Activated T-helper 17 cell treated with anti-CD3 and anti-CD28 coated beads, Interleukin-2, amount 50 U/mL, for 72 hours (primary cell): ENCODE results near the gene CYP26B1. TPM values are rescaled to one million over a fixed set of nuclear protein-coding genes. Genes with fewer than 3 reads are reported as not detected.

Experiments
- ATAC-seq: fragments of 150-1000 bp; cut with Tn5 transposase; replicated peaks from 2 replicates; pipeline ENCODE4 v1.10.0; 2021; ENCODE audit warnings: mild to moderate bottlenecking, moderate library complexity
- H3K27ac Mint-ChIP-seq: one replicate; pipeline ENCODE4 v1.8.0; 2022; ENCODE audit warnings: mixed read lengths
- H3K27me3 Mint-ChIP-seq: one replicate; pipeline ENCODE4 v1.8.0; 2022; ENCODE audit warnings: mixed read lengths
- H3K36me3 Mint-ChIP-seq: one replicate; pipeline ENCODE4 v1.8.0; 2022; ENCODE audit warnings: low read depth, mild to moderate bottlenecking, mixed read lengths
- H3K4me1 Mint-ChIP-seq: one replicate; pipeline ENCODE4 v1.8.0; 2022; ENCODE audit warnings: mixed read lengths
- H3K4me3 Mint-ChIP-seq: one replicate; pipeline ENCODE4 v1.8.0; 2022; ENCODE audit warnings: mild to moderate bottlenecking, mixed read lengths
- H3K9me3 Mint-ChIP-seq: one replicate; pipeline ENCODE4 v1.8.0; 2022; ENCODE audit warnings: mixed read lengths
- total RNA-seq, 2 donors: library from RNA; stranded (reverse); gene quantifications; one replicate each; pipeline ENCODE4 v1.2.3, GENCODE V29; 2022

The CYP26B1 gene
- total RNA-seq, 2 donors from 2014 or later = 0.05 TPM; not detected in 1

DNA sequence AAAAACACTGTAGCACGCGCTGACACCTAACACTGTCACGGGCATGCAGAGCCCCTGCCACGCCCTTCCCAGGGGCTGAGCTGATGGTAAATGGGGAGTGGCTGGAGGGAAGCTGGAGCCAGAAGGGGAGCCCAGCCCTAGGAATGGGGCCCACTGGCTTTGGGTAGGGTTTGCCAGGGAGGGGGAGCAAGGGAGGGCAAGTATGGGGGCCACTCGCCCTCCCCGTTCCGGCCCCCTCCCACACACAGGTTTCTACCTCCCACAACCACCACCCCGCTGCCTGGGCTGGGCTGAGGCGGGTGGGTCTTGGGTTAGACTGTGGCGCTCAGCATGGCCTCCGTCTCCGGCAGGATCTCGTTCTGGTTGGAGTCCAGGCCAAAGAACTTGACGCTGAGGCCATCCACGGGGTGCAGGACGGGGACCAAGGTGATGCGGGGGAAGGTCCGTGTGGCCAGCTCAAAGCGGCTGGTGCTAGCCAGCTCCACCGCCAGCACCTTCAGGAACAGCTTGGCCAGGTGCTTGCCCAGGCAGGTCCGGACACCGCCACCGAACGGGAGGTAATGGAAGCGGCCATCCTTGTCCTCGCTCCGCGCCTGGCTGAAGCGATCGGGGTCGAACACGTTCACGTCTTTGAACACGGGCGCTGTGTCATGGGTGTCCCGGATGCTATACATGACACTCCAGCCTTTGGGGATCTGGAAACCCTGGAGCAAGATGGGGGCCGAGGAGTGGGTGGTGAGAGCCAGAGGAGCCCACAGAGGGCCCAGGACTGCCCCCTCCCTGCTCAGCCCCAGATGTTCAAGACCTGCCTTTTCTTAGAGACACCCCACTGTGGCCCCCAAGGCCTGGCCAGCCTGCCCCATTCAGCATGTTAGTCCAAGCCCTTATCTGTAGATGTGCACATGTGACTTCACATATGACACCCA is 15.5 kb downstream of the CYP26B1 start:
- Mint-ChIP-seq H3K4me3 (no peak overlapping the region), H3K36me3 (no peaks in the 10 kb centered on the region), H3K27ac (no peak overlapping the region), H3K27me3 (no peaks in the 10 kb centered on the region), H3K9me3 (no peaks in the 10 kb centered on the region), H3K4me1 (no peaks in the 10 kb centered on the region)
- no peak for ATAC-seq

DNA sequence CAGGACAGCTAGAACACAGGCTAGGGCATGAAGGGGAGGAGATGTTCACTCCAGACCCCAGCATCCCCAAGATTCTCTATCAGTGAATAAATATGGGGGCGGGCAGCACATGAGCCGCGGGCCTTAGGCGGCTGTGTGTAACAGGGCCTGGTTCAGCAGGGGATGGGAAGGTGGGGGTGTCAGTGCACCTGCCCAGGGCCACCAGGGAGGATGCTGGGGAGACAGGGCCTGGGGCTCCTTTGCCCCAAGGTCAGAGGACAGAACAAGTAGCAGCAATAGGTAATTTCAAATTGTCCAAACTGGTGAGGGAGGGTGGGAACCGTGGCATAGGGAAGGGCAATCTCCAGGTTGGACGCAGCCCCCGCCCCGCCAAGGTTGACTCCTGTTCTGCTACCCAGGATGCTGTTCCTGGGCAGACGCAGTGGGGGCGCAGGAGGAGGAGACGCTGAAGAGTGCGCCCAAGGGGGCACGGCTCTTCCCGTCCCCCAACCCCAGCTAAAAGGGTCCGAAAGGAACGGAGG is 16.2 kb downstream of the CYP26B1 start:
- no peak for ATAC-seq
- no peak overlapping the region for H3K4me3 Mint-ChIP-seq
- H3K9me3 Mint-ChIP-seq = no peaks in the 10 kb centered on the region
- H3K27ac Mint-ChIP-seq = no peak overlapping the region
- no peaks in the 10 kb centered on the region for H3K36me3 Mint-ChIP-seq
- H3K4me1 Mint-ChIP-seq = no peaks in the 10 kb centered on the region
- peaks cover 1% of the 10 kb centered on the region for H3K27me3 Mint-ChIP-seq

DNA sequence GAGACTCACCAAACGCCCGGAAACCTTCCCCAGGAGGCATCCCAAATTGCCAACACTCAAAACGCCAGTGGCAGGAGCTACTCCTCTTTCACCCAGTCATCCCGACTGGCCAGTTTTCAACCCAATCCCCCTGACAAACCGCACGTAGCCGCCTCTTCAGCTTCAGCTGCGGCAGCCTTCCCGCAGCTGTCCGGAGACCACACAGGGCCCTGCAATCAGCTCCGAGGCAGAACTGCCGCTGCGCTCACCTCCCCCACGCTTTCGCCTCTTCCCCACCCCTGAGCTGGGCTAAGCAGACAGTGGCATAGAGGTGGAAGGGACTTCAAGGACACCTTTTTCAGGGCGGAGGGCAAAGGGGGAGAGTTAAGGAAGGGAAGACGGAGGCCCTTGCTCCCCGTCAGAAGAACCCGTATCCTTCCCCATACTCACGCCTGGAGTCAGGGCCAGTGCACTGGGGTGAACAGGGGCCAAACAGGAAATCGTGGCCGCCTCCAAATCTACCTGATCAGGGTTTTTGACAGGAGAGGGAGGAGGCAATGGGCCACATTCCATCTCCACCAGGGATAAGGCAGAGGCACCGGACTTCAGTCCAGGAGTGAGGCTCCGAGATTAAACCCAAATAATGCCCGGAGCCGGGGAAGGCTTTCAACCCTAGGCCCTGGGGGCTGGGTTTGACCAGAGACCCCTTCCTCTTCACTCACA is 16.9 kb downstream of the CYP26B1 start:
- Mint-ChIP-seq H3K27me3 (peaks cover 4% of the 10 kb centered on the region), H3K4me1 (no peaks in the 10 kb centered on the region), H3K27ac (no peak overlapping the region), H3K36me3 (no peaks in the 10 kb centered on the region), H3K4me3 (no peak overlapping the region), H3K9me3 (no peaks in the 10 kb centered on the region)
- ATAC-seq = no peak

GRCh38 chr2:72129681-72130340 is 17.9 kb downstream of the CYP26B1 start:
- no peak overlapping the region for H3K4me3 Mint-ChIP-seq

DNA sequence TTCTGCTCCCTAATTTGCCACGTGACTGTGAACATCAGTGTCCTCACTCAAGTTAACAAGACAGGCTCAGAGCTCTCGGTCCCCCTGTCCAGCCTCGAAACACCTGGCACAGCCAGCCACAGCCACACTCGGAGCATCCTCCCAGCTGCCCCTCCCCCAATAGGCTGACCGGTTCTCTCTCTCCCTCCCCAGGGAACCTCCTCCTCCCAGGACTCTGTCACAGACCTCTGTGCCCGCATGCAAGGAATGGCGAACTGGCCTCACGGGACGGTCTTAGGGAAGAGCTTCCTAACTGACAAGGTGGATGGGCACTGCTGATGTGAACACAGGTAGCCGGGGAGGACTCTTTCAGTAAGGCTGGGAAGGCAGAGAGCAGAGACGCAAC is 18.8 kb downstream of the CYP26B1 start:
- H3K36me3 Mint-ChIP-seq = no peaks in the 10 kb centered on the region
- no peak for ATAC-seq
- H3K9me3 Mint-ChIP-seq = no peaks in the 10 kb centered on the region
- H3K27ac Mint-ChIP-seq = no peak overlapping the region
- H3K4me1 Mint-ChIP-seq = no peaks in the 10 kb centered on the region
- H3K4me3 Mint-ChIP-seq = no peak overlapping the region
- peaks cover 8% of the 10 kb centered on the region for H3K27me3 Mint-ChIP-seq

More at GRCh38 chr2:72129681-72130340, 17.9 kb downstream of the CYP26B1 start:
- peaks cover 4% of the 10 kb centered on the region for H3K27me3 Mint-ChIP-seq
- H3K4me1 Mint-ChIP-seq = no peaks in the 10 kb centered on the region
- no peaks in the 10 kb centered on the region for H3K9me3 Mint-ChIP-seq
- no peaks in the 10 kb centered on the region for H3K36me3 Mint-ChIP-seq
- H3K27ac Mint-ChIP-seq = no peak overlapping the region
- no peak for ATAC-seq

- Mint-ChIP-seq H3K27ac (no peak overlapping the region), H3K4me1 (no peaks in the 10 kb centered on the region), H3K9me3 (no peaks in the 10 kb centered on the region), H3K36me3 (no peaks in the 10 kb centered on the region), H3K4me3 (no peak overlapping the region), H3K27me3 (peaks cover 8% of the 10 kb centered on the region)
- ATAC-seq = no peak
These were observed 19.4 kb downstream of the CYP26B1 start for GRCh38 chr2:72128059-72128842.

- no peak overlapping the region for H3K27ac Mint-ChIP-seq
- no peak for ATAC-seq
- H3K27me3 Mint-ChIP-seq = peaks cover 12% of the 10 kb centered on the region
- H3K9me3 Mint-ChIP-seq = no peaks in the 10 kb centered on the region
- no peak overlapping the region for H3K4me3 Mint-ChIP-seq
- H3K4me1 Mint-ChIP-seq = no peaks in the 10 kb centered on the region
- no peaks in the 10 kb centered on the region for H3K36me3 Mint-ChIP-seq
These were observed 20.1 kb downstream of the CYP26B1 start for GRCh38 chr2:72127401-72128058.

- H3K4me3 Mint-ChIP-seq = no peak overlapping the region
- no peak overlapping the region for H3K27ac Mint-ChIP-seq
These were observed 21.2 kb downstream of the CYP26B1 start for GRCh38 chr2:72126186-72127100.

GRCh38 chr2:72124376-72124775 is 23.3 kb downstream of the CYP26B1 start:
- H3K36me3 Mint-ChIP-seq = no peaks in the 10 kb centered on the region

More at GRCh38 chr2:72126186-72127100, 21.2 kb downstream of the CYP26B1 start:
- Mint-ChIP-seq H3K27me3 (peaks cover 20% of the 10 kb centered on the region), H3K9me3 (peaks cover 4% of the 10 kb centered on the region), H3K36me3 (no peaks in the 10 kb centered on the region), H3K4me1 (no peaks in the 10 kb centered on the region)
- no peak for ATAC-seq

GRCh38 chr2:72121153-72121552 is 26.5 kb downstream of the CYP26B1 start:
- Mint-ChIP-seq H3K4me3 (no peak overlapping the region), H3K36me3 (no peaks in the 10 kb centered on the region), H3K9me3 (peaks cover 5% of the 10 kb centered on the region), H3K27ac (no peak overlapping the region), H3K4me1 (no peaks in the 10 kb centered on the region), H3K27me3 (peaks cover 32% of the 10 kb centered on the region)
- ATAC-seq = no peak

More at GRCh38 chr2:72124376-72124775, 23.3 kb downstream of the CYP26B1 start:
- H3K27me3 Mint-ChIP-seq = peaks cover 26% of the 10 kb centered on the region
- H3K4me1 Mint-ChIP-seq = no peaks in the 10 kb centered on the region
- no peak overlapping the region for H3K27ac Mint-ChIP-seq
- H3K4me3 Mint-ChIP-seq = no peak overlapping the region
- no peak for ATAC-seq
- H3K9me3 Mint-ChIP-seq = peaks cover 5% of the 10 kb centered on the region

DNA sequence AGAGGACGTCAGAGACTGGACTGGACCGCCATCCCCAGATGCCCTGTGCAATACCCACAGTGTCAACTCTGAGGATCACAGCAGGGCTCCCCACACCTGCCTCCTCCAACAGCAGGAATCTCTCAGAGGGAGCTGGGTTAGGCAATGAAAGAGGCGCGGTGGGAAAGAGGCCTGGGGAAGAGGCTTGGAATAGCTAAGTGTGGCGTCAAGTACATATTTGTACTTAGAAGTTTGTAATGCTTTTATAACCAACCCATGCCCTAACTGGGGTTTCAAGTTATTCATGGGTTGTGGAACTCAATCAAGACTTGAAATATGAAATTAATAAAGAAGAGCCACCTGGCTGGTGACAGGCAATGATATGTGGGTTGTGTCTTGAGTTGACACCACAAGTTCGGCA is 28.7 kb downstream of the CYP26B1 start:
- Mint-ChIP-seq H3K36me3 (no peaks in the 10 kb centered on the region), H3K27ac (no peak overlapping the region), H3K4me1 (no peaks in the 10 kb centered on the region), H3K4me3 (no peak overlapping the region), H3K27me3 (peaks cover 28% of the 10 kb centered on the region), H3K9me3 (peaks cover 5% of the 10 kb centered on the region)
- no peak for ATAC-seq

DNA sequence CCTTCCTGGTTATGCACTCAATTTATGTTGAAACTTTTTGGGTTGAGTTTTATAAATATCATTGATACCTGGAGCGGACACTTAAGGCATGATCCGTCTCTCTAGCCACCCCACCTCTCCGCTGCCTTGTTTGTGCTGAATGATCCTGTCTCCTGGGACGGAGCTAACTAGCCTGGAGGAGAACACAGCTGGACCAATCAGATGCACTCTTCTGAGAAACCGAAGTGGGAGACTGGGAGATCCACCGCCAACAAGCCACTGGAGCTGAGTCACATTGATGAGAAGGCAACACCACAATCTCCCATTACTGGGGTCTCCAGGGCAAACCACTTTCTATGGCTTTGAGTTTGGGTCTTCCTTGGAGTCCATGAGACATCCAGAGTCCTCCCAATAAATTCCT is 29.3 kb downstream of the CYP26B1 start:
- ATAC-seq = no peak
- Mint-ChIP-seq H3K4me1 (no peaks in the 10 kb centered on the region), H3K9me3 (peaks cover 5% of the 10 kb centered on the region)

DNA sequence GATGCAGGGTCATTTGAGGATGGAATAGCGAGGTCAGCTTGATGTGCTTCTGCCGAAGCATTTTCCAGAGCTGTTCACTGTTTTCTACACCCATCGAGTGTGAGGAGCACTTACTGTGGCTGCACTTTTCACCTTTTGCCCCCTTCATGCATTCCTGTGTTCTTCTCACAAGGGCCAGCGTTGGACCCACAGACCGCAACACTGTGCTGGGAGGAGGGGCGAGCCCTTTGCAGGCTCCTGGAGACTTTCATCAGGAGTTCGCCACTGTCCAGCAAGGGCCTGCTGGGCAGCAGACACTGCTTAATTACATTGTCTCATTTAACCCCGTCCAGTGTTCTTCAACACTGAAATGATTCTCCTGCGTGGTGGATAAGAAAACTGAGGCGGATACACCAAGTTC is 29.9 kb downstream of the CYP26B1 start:
- no peak overlapping the region for H3K4me3 Mint-ChIP-seq
- H3K27me3 Mint-ChIP-seq = peaks cover 26% of the 10 kb centered on the region
- no peaks in the 10 kb centered on the region for H3K36me3 Mint-ChIP-seq
- H3K4me1 Mint-ChIP-seq = no peaks in the 10 kb centered on the region
- no peak for ATAC-seq
- H3K9me3 Mint-ChIP-seq = peaks cover 5% of the 10 kb centered on the region
- H3K27ac Mint-ChIP-seq = no peak overlapping the region

More for the DNA sequence above, 29.3 kb downstream of the CYP26B1 start:
- H3K27ac Mint-ChIP-seq = no peak overlapping the region
- no peak overlapping the region for H3K4me3 Mint-ChIP-seq
- H3K27me3 Mint-ChIP-seq = peaks cover 28% of the 10 kb centered on the region
- no peaks in the 10 kb centered on the region for H3K36me3 Mint-ChIP-seq
